RWPE2 (cell line): ENCODE data around the gene RGS6.

Source experiments
- ATAC-seq: fragments of 200-7000 bp; cut with Tn5 transposase; 3 replicates; pipeline ENCODE4 v1.9.1; 2021; ENCODE audit warnings: low read depth
- DNase-seq: peaks from one replicate; pipeline ENCODE4 v3.0.0-alpha.2; 2020; ENCODE audit warnings: low spot score
- H3K27ac ChIP-seq: fragments of 450-650 bp; 2 replicates; pipeline ENCODE4 v1.5.1; 2017; ENCODE audit warnings: mild to moderate bottlenecking; ENCODE audit not compliant: poor library complexity, severe bottlenecking
- H3K27me3 ChIP-seq: fragments of 250-450 bp; sonication (Bioruptor Pico); 2 replicates; pipeline ENCODE4 v1.5.1; 2021; ENCODE audit warnings: mild to moderate bottlenecking, moderate library complexity; ENCODE audit not compliant: insufficient read depth, poor library complexity, severe bottlenecking
- H3K36me3 ChIP-seq: fragments of 250-450 bp; sonication (Bioruptor Pico); 2 replicates; pipeline ENCODE4 v1.5.1; 2020; ENCODE audit warnings: low read depth, mild to moderate bottlenecking, moderate library complexity
- H3K4me1 ChIP-seq: fragments of 250-450 bp; sonication (Bioruptor Pico); 2 replicates; pipeline ENCODE4 v1.5.1; 2021; ENCODE audit warnings: mild to moderate bottlenecking, moderate library complexity; ENCODE audit not compliant: insufficient read depth, poor library complexity, severe bottlenecking
- H3K4me3 ChIP-seq: fragments of 250-450 bp; sonication (Bioruptor Pico); 2 replicates; pipeline ENCODE4 v1.5.1; 2021; ENCODE audit warnings: mild to moderate bottlenecking, moderate library complexity; ENCODE audit not compliant: severe bottlenecking
- H3K9me3 ChIP-seq: fragments of 250-450 bp; sonication (Bioruptor Pico); 2 replicates; pipeline ENCODE4 v1.5.1; 2021; ENCODE audit warnings: mild to moderate bottlenecking, moderate library complexity; ENCODE audit not compliant: severe bottlenecking
- CTCF ChIP-seq: fragments of 450-650 bp; IDR thresholded peaks from one replicate; pipeline ENCODE4 v1.5.1; 2017; ENCODE audit warnings: mild to moderate bottlenecking, moderate library complexity; ENCODE audit not compliant: poor library complexity, severe bottlenecking

RGS6 gene

GRCh38 chr14:72492196-72492595 is 560.0 kb downstream of the RGS6 start:
- no peak overlapping the region for H3K4me3 ChIP-seq
- H3K27ac ChIP-seq = no peak overlapping the region
- TF ChIP-seq CTCF = no peak
- H3K9me3 ChIP-seq = no peaks in the 10 kb centered on the region
- DNase-seq (no peak), ATAC-seq (no peak)
- peaks cover 33% of the 10 kb centered on the region for H3K27me3 ChIP-seq
- no peaks in the 10 kb centered on the region for H3K36me3 ChIP-seq
- no peaks in the 10 kb centered on the region for H3K4me1 ChIP-seq

- H3K4me1 ChIP-seq = no peaks in the 10 kb centered on the region
- ATAC-seq (no peak), DNase-seq (no peak)
- H3K9me3 ChIP-seq = no peaks in the 10 kb centered on the region
- no peak overlapping the region for H3K4me3 ChIP-seq
- H3K27ac ChIP-seq = no peak overlapping the region
- H3K36me3 ChIP-seq = no peaks in the 10 kb centered on the region
- H3K27me3 ChIP-seq = peaks cover 35% of the 10 kb centered on the region
- no peak for TF ChIP-seq CTCF
Observed at GRCh38 chr14:72495668-72496067, 563.4 kb downstream of the RGS6 start.

GRCh38 chr14:72498646-72499045 is 566.4 kb downstream of the RGS6 start:
- Histone ChIP-seq H3K4me1 (no peaks in the 10 kb centered on the region), H3K27ac (no peak overlapping the region), H3K4me3 (no peak overlapping the region), H3K27me3 (peaks cover 35% of the 10 kb centered on the region), H3K9me3 (no peaks in the 10 kb centered on the region), H3K36me3 (no peaks in the 10 kb centered on the region)
- DNase-seq (no peak), ATAC-seq (no peak)
- no peak for TF ChIP-seq CTCF

GRCh38 chr14:72499746-72500145 is 567.5 kb downstream of the RGS6 start:
- H3K4me3 ChIP-seq = no peak overlapping the region
- no peaks in the 10 kb centered on the region for H3K9me3 ChIP-seq
- H3K4me1 ChIP-seq = no peaks in the 10 kb centered on the region
- DNase-seq (no peak), ATAC-seq (no peak)
- H3K27me3 ChIP-seq = peaks cover 31% of the 10 kb centered on the region
- H3K36me3 ChIP-seq = no peaks in the 10 kb centered on the region
- H3K27ac ChIP-seq = no peak overlapping the region
- no peak for TF ChIP-seq CTCF

GRCh38 chr14:72500234-72500838 is 568.1 kb downstream of the RGS6 start:
- DNase-seq = no peak
- Histone ChIP-seq H3K9me3 (no peaks in the 10 kb centered on the region), H3K36me3 (no peaks in the 10 kb centered on the region), H3K4me1 (no peaks in the 10 kb centered on the region), H3K4me3 (no peak overlapping the region), H3K27me3 (peaks cover 25% of the 10 kb centered on the region), H3K27ac (no peak overlapping the region)
- no peak for TF ChIP-seq CTCF
- ATAC-seq = no peak
